SIG-M5 treated with dmso at 0.1 percent for 504 hours (cell line): ENCODE data around the gene ATP9B.

ENCODE experiments used
- DNase-seq: peaks from one replicate; lab custom pipeline; 2025; ENCODE audit not compliant: unreplicated experiment; lab: John Stamatoyannopoulos, UW

Gene ATP9B

GRCh38 chr18:79377187-79377891, 308.1 kb downstream of the ATP9B start:
- DNase-seq, result no peak

GRCh38 chr18:79378536-79379250, 309.5 kb downstream of the ATP9B start:
- peak; percentile 47 for DNase-seq

GRCh38 chr18:79379251-79379905, 310.2 kb downstream of the ATP9B start:
- DNase-seq, result no peak

- DNase-seq, result no peak
Observed at GRCh38 chr18:79379931-79380815, 311.0 kb downstream of the ATP9B start.

- DNase-seq, result peak; percentile 27
Observed at GRCh38 chr18:79380816-79381806, 311.9 kb downstream of the ATP9B start.

GRCh38 chr18:79381811-79382311, 312.7 kb downstream of the ATP9B start:
- DNase-seq, result no peak

- no peak for DNase-seq
Observed at GRCh38 chr18:79382681-79383387, 313.6 kb downstream of the ATP9B start.

GRCh38 chr18:79383388-79384056, 314.3 kb downstream of the ATP9B start:
- no peak for DNase-seq

- no peak for DNase-seq
Observed at GRCh38 chr18:79384151-79384807, 315.1 kb downstream of the ATP9B start.

- DNase-seq, result no peak
Observed at GRCh38 chr18:79384834-79385233, 315.6 kb downstream of the ATP9B start.

GRCh38 chr18:79385326-79385707, 316.1 kb downstream of the ATP9B start:
- no peak for DNase-seq

GRCh38 chr18:79385708-79386341, 316.6 kb downstream of the ATP9B start:
- no peak for DNase-seq

GRCh38 chr18:79386547-79386946, 317.4 kb downstream of the ATP9B start:
- no peak for DNase-seq

GRCh38 chr18:79387214-79387613, 318.0 kb downstream of the ATP9B start:
- DNase-seq, result no peak

GRCh38 chr18:79387615-79388014, 318.4 kb downstream of the ATP9B start:
- no peak for DNase-seq

- no peak for DNase-seq
Observed at GRCh38 chr18:79388043-79388442, 318.8 kb downstream of the ATP9B start.

- DNase-seq, result no peak
Observed at GRCh38 chr18:79389689-79390088, 320.5 kb downstream of the ATP9B start.

GRCh38 chr18:79392226-79392625, 323.0 kb downstream of the ATP9B start:
- no peak for DNase-seq
